ENCODE results near the gene ROPN1L.

DNA sequence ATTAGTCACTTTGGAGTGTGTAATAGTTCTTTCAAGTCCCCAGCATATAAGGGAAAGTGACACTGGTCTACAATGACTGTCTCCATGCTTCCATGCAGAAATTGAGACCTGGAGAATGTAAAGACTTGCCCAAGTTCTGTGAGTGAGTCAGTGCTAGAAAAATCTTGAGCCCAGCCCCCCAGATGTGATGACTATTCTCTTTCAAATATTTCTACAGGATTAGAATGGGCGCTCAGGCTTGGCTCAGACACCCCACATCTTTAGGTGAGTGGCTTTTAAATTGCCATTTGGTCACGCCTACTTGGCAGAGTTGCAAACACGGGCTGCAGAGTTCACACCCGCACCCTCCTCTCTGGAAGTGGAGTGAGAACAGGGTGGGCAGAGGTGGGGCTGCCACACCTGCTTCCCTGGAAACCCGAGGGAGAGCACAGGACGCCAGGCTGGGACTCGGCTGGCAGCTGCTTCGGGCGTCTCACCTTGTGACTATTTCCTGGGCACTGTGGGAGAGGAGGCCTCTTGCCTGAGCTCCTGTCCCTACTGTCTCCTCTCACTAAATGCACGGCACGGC lies 37.6 kb downstream of the ROPN1L start:
- TF ChIP-seq FOXP2 (optimal IDR thresholded peaks at IDR 0.05; ENCODE audit: borderline replicate concordance, extremely low read depth, extremely low read length, insufficient read depth), result no peak
- TF ChIP-seq, protein P1, sequence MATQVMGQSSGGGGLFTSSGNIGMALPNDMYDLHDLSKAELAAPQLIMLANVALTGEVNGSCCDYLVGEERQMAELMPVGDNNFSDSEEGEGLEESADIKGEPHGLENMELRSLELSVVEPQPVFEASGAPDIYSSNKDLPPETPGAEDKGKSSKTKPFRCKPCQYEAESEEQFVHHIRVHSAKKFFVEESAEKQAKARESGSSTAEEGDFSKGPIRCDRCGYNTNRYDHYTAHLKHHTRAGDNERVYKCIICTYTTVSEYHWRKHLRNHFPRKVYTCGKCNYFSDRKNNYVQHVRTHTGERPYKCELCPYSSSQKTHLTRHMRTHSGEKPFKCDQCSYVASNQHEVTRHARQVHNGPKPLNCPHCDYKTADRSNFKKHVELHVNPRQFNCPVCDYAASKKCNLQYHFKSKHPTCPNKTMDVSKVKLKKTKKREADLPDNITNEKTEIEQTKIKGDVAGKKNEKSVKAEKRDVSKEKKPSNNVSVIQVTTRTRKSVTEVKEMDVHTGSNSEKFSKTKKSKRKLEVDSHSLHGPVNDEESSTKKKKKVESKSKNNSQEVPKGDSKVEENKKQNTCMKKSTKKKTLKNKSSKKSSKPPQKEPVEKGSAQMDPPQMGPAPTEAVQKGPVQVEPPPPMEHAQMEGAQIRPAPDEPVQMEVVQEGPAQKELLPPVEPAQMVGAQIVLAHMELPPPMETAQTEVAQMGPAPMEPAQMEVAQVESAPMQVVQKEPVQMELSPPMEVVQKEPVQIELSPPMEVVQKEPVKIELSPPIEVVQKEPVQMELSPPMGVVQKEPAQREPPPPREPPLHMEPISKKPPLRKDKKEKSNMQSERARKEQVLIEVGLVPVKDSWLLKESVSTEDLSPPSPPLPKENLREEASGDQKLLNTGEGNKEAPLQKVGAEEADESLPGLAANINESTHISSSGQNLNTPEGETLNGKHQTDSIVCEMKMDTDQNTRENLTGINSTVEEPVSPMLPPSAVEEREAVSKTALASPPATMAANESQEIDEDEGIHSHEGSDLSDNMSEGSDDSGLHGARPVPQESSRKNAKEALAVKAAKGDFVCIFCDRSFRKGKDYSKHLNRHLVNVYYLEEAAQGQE (IDR thresholded peaks at IDR 0.05; ENCODE audit: insufficient read depth in 1 of 2, low read depth in 2 of 2, low read length in 2 of 2), result no peak
- no peak for TF ChIP-seq POLR2AphosphoS5 (IDR thresholded peaks at IDR 0.05; ENCODE audit: low read depth, low read length)

Data from PFSK-1 (cell line).